SK-N-SH (cell line): ENCODE data around the gene DNPEP.

Experiments used
- POLR2AphosphoS5 ChIP-seq: IDR thresholded peaks from 2 replicates; pipeline ENCODE4 v1.6.1; 2012; ENCODE audit warnings: low read depth, low read length
- TEAD4 ChIP-seq: IDR thresholded peaks from 2 replicates; pipeline ENCODE4 v1.4.0; 2012; ENCODE audit warnings: mild to moderate bottlenecking, borderline replicate concordance; ENCODE audit not compliant: insufficient read depth

- TF ChIP-seq TEAD4 (no peak), POLR2AphosphoS5 (no peak)
Measured at GRCh38 chr2:219332542-219332941, 55.2 kb downstream of the DNPEP start, which contains the start of gene RESP18.
